Esophagus squamous epithelium (tissue), 4 donors: ENCODE results near the gene PNISR.

Experiments used
- CTCF ChIP-seq, 6 experiments: fragments of 450-650 bp in 4 of 6; fragments of 200-600 bp in 2 of 6; sonication (generic) in 2 of 6; IDR thresholded peaks; one replicate each; pipeline ENCODE4 v1.5.1; 2016 to 2019; ENCODE audit warnings: antibody characterized with exemption in 6 of 6, mild to moderate bottlenecking in 4 of 6, moderate library complexity in 4 of 6
- POLR2A ChIP-seq, 4 donors: fragments of 450-650 bp; IDR thresholded peaks; one replicate each; pipeline ENCODE4 v1.6.1; 2017; ENCODE audit warnings: antibody characterized with exemption in 4 of 4, mild to moderate bottlenecking in 4 of 4, moderate library complexity in 3 of 4

- TF ChIP-seq CTCF (IDR thresholded peaks at IDR 0.05) (no peak), POLR2A (IDR thresholded peaks at IDR 0.05) (no peak)
Measured at GRCh38 chr6:99422912-99423311, 2.2 kb downstream of the PNISR start.
